Thyroid gland (tissue), 4 donors: ENCODE data around the gene SLC6A5.

Experiments used
- POLR2A ChIP-seq, 2 donors: fragments of 450-650 bp; IDR thresholded peaks; one replicate each; pipeline ENCODE4 v1.6.1; 2017; ENCODE audit warnings: antibody characterized with exemption in 2 of 2, mild to moderate bottlenecking in 2 of 2, moderate library complexity in 1 of 2
- TF ChIP-seq, protein P1 (sequence below), 6 experiments: fragments of 200-600 bp in 3 of 6; fragments of 450-650 bp in 3 of 6; sonication (generic) in 3 of 6; IDR thresholded peaks; one replicate each; pipeline ENCODE4 v1.5.1; 2016 to 2019; ENCODE audit warnings: antibody characterized with exemption in 6 of 6, mild to moderate bottlenecking in 2 of 6, inconsistent platforms in 1 of 6, moderate library complexity in 1 of 6

DNA sequence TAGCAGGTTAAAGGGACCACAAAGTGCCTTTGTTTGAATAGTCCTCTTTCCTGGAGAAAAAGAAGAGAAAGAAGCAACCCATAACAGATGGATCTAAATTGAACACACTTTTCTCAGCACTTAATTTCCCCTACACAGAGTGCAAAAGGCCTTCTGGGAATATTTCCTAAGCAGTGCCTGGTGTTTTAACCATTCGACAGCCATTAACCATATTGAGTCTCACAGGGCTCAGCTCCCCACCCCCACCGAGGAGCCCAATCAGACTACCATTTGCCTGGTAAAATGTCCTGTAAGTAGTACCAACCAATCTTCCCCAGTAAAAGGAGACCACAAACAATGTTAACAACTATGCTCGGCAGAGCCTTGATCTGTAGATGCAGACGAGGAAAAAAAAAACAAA, 40.7 kb upstream of the SLC6A5 start:
- TF ChIP-seq, protein P1, sequence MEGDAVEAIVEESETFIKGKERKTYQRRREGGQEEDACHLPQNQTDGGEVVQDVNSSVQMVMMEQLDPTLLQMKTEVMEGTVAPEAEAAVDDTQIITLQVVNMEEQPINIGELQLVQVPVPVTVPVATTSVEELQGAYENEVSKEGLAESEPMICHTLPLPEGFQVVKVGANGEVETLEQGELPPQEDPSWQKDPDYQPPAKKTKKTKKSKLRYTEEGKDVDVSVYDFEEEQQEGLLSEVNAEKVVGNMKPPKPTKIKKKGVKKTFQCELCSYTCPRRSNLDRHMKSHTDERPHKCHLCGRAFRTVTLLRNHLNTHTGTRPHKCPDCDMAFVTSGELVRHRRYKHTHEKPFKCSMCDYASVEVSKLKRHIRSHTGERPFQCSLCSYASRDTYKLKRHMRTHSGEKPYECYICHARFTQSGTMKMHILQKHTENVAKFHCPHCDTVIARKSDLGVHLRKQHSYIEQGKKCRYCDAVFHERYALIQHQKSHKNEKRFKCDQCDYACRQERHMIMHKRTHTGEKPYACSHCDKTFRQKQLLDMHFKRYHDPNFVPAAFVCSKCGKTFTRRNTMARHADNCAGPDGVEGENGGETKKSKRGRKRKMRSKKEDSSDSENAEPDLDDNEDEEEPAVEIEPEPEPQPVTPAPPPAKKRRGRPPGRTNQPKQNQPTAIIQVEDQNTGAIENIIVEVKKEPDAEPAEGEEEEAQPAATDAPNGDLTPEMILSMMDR (IDR thresholded peaks at IDR 0.05) = no peak
- TF ChIP-seq POLR2A (IDR thresholded peaks at IDR 0.05) = no peak
